GM18507 (cell line): ENCODE results near the gene UQCRC1.

Experiments
- DNase-seq: peaks from one replicate; pipeline ENCODE4 v3.0.0; 2011; ENCODE audit warnings: low read depth; ENCODE audit not compliant: insufficient read length; ENCODE audit errors: extremely low spot score
- FAIRE-seq: peaks from 2 replicates; lab custom pipeline; 2011; peaks lifted over from hg19 to GRCh38; lab: Jason Lieb, UNC

Gene UQCRC1

DNA sequence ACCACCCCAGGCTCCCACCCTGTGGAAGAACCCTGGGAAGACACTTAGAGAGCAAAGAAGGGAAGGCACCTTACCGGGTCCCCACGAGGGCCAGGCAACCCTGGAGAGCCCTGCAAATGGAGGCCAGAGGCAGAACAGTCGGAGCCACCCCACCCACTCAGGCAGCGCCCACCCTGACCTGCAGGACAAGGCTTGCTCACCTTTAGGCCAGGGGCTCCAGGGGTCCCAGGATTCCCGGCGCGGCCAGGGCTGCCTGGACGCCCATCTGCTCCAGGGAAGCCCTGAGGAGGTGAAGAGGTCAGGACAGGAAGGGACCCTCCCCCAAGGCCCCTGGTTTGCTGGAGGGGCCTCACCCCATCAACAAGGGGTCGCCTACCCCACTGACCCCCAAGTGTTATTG lies 24.6 kb downstream of the UQCRC1 start:
- FAIRE-seq, result no peak
- no peak for DNase-seq

DNA sequence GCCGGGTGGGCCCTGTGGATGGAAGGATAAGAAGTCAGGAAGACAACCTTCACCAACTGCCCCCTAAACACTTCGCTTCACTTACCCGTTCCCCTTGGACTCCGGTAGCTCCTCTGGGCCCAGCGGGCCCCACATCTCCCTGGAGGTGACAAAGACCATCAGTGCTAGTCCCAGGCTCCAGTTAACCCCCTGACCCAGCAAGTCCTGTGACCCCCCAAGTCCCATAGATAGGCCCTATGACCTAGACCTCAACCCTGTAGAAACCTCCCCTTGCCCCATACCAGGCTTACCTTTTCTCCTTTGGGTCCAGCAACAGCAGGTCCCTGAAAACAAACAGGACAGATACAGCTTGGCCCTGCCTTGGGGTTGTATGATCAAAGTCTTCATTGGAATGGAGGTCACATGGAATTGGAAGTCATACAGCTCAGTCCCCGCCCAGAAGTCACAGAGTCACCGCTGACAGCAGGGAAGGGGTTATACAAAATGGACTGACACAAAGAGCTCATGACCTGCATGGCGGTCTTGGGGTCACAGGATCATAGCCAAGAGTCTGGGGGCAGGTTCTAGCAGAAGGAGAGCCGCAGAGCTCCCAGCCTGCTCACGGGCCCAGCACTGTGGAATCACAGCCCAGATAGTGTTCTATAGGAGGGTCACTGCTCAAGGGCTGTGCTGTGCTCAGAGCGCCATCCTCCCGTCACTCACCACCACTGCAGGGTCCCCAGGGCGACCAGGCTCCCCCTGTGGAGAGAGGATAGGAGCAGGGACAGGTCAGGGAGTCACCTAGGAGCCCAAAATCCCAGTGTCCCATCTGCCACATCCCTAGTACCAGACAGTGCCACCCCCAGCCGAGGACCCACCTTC lies 27.6 kb downstream of the UQCRC1 start:
- FAIRE-seq, result no peak
- no peak for DNase-seq

DNA sequence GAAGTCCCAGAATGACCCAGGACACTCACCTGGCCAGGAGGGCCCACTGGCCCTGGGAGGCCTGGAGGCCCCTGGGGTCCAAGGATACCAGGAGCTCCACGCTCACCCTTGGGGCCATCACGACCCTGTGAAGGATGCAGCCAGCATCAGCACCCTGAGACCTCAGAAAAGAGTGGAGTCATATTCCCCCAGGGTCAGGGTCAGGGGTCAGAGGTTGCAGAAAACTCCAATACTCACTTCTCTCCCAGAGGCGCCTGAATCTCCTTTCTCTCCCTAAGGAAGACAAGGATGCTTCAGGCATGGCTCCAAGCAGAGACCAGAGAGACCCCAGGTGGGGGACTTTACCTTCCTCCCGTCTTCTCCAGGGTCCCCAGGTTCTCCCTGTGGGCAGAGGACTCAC lies 32.8 kb downstream of the UQCRC1 start:
- DNase-seq (no peak), FAIRE-seq (no peak)

DNA sequence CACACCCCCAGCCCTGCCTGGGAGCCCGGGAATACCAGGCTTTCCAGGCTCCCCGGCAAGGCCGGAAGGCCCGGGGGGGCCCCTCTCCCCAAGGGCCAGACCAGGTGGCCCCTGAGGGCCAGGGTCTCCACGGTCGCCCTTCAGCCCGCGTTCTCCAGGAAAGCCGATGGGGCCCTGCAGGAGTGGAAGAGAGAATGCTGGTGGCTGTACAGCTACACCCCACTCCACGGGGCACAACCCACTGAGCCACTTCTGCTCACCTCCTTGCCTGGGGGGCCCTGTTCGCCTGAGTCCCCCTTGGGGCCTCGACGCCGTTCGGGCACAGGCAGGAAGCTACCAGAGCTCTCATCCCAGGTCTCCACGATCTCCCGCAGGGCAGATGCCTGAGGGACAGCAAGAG lies 34.1 kb downstream of the UQCRC1 start:
- DNase-seq (no peak), FAIRE-seq (no peak)

DNA sequence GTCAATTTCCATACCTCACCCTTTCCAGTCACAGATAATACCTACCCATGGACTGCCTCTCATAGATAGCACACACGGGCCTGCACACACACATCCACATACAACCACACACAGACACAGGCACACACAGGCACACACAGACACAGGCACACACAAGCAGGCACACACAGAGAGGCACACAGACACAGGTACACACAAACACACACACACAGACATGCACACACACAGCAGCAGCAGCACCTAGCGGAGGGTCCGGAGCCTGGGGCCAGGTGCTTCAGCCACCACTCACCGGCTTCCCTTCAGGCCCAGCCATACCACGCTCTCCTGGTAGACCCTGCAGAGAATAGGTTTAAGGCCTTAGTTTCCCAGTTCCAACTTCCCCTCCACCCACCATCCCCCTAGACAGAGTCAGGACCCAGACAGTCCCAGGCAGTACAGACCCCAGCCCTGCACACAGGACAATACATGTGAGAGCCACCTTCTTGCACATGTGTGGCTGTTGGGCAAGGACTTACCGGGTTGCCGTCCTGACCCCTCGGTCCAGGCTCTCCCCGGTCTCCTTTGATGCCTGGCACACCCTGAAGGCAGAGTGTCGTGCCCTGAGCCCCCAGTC lies 35.4 kb downstream of the UQCRC1 start:
- FAIRE-seq (no peak), DNase-seq (no peak)

DNA sequence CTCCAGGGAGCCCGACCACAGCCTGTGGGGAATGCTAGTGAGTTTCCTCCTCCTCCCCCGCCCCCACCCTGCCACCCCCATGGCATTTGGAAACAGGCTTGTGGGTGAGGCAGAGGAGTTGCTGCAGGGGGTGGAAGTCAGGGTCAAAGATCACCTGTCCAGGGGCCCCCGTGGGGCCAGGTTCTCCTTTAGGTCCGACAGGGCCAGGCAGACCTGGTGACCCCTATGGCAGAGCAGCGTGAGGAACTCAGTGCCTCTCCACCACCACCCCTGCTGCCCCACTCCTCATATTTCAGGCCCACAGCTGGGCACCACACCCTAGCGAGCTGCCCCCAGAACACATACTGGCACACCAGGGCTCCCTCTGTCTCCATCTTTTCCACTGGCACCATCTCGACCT lies 36.9 kb downstream of the UQCRC1 start:
- DNase-seq, result no peak
- FAIRE-seq, result no peak

DNA sequence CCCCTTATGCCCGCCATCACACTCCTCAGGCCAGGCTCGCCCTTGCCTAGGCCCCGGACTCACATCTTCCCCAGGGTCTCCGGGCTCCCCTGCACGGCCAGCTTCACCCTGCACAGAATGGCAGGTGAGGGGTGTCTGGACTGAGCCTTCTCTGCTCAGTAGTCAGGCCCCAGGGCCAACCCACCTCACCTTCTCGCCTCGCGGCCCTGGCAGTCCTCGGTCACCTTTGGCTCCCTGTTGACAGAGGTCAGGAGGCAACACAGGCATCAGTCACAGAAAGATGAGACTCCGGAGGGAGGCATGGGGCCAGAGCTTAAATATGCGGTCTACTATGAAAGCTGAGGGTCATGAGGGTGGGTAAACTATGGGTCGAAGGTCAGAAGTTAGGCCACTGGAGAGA lies 37.5 kb downstream of the UQCRC1 start:
- FAIRE-seq, result no peak
- DNase-seq, result no peak

DNA sequence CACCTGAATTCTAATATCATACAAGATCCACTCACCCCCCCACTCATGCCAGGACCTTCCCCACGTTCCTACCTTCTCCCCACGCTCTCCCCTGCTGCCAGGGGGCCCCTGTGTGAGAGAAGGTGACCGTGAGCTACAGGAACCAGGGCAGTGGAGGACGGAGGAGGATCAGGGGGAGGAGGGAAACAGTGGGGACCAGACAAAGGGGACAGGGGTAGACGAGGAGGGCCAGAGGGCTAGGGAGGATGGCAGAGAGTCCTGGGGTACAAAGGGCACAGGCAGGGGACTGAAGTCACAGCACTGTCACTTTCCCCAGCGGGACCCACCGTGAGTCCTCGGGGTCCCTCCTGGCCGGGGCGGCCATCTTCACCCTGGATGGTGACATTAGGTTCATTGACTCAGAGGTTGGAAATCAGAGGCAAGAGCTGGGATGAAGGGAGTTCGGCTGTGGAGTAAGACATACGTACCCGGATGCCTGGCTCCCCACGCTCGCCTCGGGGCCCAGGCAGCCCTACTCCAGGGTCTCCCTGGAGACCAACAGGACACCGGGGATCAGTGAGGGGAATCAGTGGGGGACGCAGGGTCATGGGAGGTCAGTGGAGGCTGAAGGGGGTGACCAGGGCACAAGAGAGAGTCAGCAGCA lies 39.5 kb downstream of the UQCRC1 start:
- no peak for FAIRE-seq
- no peak for DNase-seq

DNA sequence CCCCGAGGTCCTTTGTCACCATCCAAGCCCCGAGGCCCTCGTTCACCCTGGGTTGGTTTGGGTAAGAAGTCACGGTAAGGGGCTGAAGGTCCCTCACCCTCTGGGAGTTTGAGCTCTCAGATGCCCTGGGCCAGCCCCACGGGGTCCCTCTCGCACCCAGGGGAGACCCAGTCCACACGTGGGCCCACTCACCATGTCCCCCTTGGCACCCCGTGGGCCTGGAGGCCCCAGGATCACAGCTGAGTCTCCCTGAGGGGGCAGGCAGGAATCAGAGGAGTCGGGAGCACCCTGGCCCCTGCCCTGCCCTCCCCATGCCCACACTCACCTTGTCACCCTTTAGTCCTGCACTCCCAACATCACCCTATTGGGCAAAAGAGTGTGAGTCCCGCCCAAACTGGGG lies 40.0 kb downstream of the UQCRC1 start:
- DNase-seq, result no peak
- FAIRE-seq, result no peak

DNA sequence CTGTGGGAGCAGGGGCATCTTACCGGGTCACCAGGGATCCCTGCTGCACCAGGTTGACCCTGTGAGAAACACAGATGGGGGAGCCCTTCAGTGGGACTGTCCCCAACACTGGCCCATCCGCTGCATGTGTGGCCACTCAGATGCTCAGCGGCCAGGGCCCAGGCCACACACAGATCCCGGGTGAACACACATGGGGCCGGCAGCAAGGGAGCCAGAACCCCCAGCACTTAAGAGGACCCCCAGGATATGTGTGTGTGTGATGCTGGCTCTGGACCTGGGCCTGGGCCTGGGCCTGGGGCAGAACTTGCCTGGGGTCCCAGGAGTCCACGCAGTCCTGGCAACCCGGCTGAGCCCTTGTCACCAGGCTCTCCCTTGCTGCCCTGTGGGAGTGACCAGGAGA lies 41.0 kb downstream of the UQCRC1 start:
- no peak for DNase-seq
- FAIRE-seq, result no peak

DNA sequence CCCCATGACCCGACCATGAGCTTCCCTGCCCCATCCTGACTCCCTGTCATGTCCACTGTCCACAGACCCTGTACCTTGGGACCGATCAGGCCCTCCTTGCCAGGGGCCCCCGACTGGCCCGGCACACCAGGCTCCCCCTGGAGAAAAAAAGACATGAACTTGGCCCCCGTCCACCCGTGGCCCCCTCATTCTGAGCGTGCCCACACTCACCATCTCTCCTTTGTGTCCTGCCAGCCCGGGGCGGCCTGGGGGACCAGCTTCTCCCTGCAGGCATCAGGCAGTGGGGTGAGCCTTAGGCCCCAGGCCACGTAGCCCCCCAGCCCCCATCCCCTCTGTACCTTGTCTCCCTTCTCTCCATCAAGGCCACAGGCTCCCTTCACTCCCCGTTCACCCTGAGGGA lies 41.9 kb downstream of the UQCRC1 start:
- FAIRE-seq (no peak), DNase-seq (no peak)

DNA sequence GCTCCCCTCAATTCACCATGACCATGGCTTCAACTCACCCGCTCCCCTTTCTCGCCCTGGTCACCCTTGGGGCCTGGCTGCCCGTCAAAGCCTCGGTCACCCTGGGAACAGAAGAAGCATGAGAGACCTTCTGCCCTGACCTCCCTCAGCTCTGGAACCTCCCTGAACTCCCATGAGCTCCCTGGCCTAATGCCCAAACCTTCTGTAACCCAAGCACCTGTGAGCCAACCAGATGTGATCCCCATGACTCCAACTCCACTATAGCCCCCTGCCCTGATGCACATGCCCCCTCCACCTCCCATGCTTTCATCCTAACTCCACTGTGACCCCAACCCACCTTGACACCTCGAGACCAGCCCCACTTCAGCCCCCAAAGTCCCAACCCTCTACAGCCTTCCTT lies 42.4 kb downstream of the UQCRC1 start:
- DNase-seq (no peak), FAIRE-seq (no peak)

DNA sequence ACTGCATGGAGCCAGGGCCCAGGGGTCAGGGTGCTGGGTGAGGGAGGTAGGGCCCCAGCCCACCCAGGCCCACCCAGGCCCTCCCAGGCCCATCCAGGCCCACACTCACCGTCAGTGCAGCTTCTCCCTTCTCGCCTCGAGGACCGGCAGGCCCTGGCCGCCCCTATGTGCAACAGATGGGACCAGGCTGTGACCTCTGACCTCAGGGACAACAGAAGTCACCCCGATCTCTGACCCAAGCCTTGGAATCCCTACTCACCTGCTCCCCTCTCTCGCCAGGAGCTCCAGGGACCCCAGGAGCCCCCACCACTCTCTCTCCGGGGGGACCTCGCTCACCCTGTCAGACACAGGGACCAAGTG lies 43.1 kb downstream of the UQCRC1 start:
- no peak for FAIRE-seq

DNA sequence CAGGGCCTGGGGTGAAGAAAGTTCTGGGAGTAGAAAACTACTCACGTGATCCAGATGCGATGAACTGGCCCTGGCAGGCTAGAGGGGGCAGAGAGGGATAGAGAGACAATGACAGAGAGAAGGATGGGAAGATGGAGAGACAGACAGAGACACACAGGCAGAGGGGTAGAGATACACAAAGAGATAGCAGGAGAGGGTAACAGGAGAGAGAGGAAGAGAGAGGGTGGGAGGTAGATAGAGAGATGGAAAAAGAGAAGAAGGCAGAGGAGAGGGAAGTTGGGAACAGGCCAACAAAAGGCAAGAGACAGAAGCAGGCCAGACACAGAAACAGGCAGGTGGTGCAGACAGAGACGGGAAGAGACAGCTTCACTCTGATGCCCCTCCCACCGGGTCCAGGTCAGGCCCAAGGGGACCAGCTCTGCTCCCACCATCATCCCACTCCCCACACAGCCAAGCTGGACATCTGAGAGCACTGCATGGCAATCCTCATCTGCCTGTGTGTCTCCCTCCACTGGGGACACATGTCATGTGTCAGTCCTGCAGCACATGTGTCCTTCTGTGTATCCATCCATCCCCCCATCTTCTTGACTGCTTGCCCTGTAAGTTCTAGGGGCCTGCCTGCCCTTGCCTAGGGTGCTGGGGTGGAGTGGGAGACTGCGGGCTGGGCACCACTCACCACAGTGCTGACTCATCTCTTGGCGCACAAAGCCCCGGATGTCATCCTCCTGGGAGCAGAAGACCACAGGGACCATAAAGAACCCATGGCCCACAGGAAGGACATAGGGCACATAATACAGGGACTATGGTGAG lies 43.6 kb downstream of the UQCRC1 start:
- FAIRE-seq (no peak), DNase-seq (no peak)

More for the DNA sequence above, 43.1 kb downstream of the UQCRC1 start:
- no peak for DNase-seq

DNA sequence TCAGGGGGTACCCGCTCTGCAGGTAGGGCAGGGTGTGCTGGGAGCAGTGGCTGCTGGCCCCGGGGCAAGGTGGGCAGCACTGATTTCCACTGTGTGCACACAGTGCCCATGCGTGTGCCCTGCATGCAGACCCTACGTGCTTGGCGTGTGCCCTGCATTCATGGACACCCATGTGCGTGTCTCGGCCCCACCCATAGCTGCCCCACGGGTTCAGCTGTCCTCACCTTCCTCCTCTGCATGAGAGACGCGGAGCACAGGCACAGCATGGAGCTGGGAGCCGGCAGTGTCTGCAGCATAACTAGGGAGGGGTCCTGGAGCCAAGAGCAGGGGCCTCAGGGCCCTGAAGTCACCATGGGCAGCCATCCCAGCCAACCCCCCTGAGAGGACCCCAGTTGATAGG lies 44.3 kb downstream of the UQCRC1 start:
- FAIRE-seq, result no peak
- no peak for DNase-seq

DNA sequence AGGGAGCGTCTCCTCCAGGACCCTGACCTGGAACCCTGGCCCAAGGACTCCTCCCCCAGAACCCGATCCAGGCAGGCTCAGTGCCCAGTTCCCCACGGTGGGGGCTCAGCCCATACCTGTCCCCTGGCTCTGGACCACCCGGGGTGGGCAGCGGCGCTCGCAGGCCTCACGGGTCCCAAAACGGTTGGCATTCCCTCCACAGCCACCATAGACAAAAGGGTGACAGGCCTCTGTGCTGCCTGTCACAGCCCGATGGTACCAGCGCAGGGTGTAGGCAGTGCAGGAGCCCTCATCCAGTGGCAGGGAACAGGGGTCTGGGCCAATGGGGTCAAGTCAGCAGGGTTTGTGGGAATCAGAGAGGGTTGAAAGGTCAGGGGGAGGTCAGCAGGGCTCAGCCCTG lies 44.8 kb downstream of the UQCRC1 start:
- FAIRE-seq (no peak), DNase-seq (no peak)

DNA sequence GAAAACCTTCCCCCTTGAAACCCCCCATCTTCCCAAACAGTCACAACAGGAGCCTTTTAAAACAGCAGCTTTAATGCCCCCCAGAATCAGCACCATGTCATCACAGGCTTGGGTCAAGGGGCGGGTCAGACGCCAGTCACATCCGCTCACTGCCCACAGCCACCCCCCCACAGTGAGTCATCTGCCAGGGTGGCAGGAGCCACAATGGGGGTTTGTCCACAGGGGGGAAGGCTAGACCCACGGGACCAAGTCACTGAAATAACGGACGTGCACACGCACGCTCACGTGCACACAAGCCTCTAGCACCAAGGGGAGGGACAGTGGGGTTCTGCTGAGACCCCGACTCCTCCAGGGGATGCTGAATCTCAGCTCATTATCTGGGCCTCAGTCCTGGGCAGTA lies 45.4 kb downstream of the UQCRC1 start:
- FAIRE-seq, result no peak
- no peak for DNase-seq

DNA sequence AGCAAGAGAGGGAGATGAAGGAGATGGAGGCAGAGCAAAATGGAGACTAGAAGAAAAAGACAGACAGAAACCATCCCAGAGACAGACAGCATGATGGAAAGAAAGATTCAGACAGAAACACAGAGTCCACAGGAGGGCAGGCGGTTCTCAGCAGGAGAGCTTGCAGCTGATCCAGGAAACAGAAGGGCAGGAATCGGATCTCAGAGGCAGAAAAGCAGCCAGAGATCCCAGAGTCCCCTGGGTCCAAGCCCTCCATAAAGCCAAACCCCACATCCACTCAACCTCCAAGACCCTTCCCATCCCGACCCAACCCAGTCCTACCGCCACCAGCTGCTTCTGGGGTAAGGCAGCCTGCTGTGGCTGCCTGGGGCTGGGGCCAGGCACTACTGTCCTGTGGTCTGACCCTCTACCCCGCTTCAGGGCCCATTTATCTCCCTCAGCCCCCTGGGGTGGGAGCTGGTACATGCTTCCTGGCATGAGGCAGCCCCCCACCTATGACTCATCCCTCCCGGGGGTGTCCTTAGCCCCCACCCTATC lies 46.0 kb downstream of the UQCRC1 start, which contains the start of gene UCN2:
TSS of gene UCN2 (minus strand) at position 400 of the 537 bp plus-strand sequence. CDS start 657 bp downstream, outside the sequence.
- no peak for FAIRE-seq
- no peak for DNase-seq

DNA sequence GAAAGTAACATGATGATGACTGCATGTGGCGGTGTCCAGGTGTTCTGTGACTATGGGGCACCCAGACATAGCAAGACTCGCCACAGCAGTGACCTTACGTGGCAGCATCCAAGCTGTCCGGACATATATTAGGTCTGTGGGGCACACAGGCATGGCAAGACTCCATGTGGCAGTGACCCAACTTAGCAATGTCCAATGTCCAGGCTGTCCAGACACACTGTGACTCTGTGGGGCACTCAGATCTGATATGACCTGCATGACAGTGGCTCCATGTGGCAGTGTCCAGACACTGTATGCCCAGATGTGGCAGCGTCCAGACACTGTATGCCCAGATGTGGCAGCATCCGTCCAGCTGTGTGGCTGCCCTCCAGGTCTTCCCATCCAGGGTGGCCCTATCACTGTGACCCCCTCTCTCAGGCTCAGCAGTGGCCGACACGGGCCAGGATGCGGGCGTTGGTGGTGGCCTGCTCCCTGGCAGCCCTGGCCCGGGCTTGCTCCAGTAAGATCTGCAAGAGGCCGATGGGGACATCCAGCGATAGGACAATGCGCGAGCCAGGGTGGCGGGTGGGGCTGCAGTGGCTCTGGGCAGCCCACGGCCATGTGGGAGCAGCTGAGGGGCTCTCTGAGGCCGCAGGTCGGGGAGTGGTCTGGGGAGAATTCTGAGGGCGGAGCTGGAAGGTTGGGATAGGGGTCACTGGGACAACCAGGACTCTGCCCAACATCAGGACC lies 46.9 kb downstream of the UQCRC1 start:
- no peak for DNase-seq
- no peak for FAIRE-seq
